Measurements from ENCODE around the gene MEGF8. TPM values are rescaled to one million over a fixed set of nuclear protein-coding genes. Genes with fewer than 3 reads are reported as not detected.

MEGF8 gene
- total and polyA plus RNA-seq, 2 of the 8 experiments (the other 6 are each of a cell fraction or from before 2014, with no cell fraction given): 13.0 to 23.7 TPM

DNA sequence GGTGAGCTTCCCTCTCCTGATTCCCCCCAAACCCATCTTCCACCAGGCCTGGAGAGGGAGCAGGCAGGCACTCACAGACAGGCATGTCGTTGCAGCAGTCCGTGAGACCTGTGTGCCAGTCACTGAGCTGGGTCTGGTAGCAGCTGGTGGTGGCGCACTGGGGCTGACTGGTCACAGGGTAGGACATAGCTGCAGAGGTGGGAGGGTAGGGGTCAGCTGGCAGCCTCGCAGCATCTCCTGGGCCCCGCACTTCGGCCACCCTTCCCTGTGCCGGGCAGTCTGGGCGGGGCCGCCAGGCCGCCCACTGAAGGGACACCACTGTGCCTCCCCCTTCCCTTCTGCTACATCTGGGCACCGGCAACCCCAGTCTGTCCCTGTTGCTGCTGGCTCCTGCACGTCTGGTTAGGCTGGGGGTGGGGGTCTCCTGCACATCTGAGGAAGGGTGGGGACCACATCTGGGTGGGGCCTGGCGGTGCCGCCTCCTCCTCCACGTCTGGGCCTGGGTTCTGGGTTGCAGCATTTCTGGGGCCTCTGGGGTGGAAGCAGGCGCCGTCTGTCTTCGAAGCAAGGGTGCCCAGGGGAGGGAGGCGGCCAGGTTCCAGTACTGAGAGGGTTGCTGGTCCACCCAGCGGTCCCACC is 63.5 kb downstream of the MEGF8 start:
- H3K23me2 ChIP-seq (ENCODE audit: low read depth, low read length): no peaks in the 10 kb centered on the region
- no peak overlapping the region for H2BK5ac ChIP-seq (ENCODE audit: low read depth, low read length)
- H2BK15ac ChIP-seq (ENCODE audit: low read length): peak overlapping the region; percentile 95; the same call in 1 of the 2 replicates
- H3K4me3 ChIP-seq (ENCODE audit: extremely low read depth in 1 of 4, insufficient read depth in 2 of 4, low read depth in 3 of 4, low read length in 4 of 4): no peak overlapping the region
- DNase-seq (ENCODE audit: low read depth in 1 of 2, low spot score in 2 of 2) (no peak), FAIRE-seq (no peak)
- H2BK120ac ChIP-seq (replicated peaks; ENCODE audit: low read depth, low read length): no peak overlapping the region
- no peaks in the 10 kb centered on the region for H3K36me3 ChIP-seq (ENCODE audit: control insufficient read depth in 2 of 4, insufficient read depth in 4 of 4, low read length in 3 of 4)
- 0 out of 2 replicates have a peak overlapping the region, but pooled peaks have one; percentile 72 for H2BK20ac ChIP-seq (ENCODE audit: low read length)
- ChIA-PET CTCF (ENCODE audit: partially characterized antibody) (interaction anchor here (0.6 to 1.4 kb wide), 6 partner anchors 12 to 509 kb away, joined by 3 to 4 read pairs (median 3); no protein-coding TSS in a partner anchor), POLR2A (ENCODE audit: partially characterized antibody) (interaction anchor here (0.6 to 6.7 kb wide), 4 partner anchors 10 to 307 kb away, joined by 3 to 47 read pairs (median 3); no protein-coding TSS in a partner anchor)
- H3K4me2 ChIP-seq (ENCODE audit: insufficient read depth in 1 of 2, low read depth in 2 of 2, low read length in 2 of 2): peak overlapping the region in 1 of 2 experiments; percentile 21; a peak in 1 of 4 replicates
- H3K79me1 ChIP-seq (ENCODE audit: low read depth, low read length): no peaks in the 10 kb centered on the region
- H3K9me3 ChIP-seq (ENCODE audit: insufficient read depth in 2 of 2, low read depth in 1 of 2, low read length in 1 of 2): no peaks in the 10 kb centered on the region
- H2BK12ac ChIP-seq (ENCODE audit: low read depth, low read length): peak overlapping the region; percentile 60; the same call in 1 of the 2 replicates
- H4K5ac ChIP-seq (ENCODE audit: insufficient read length, low read depth, low read length): no peak overlapping the region
- H3K27ac ChIP-seq (ENCODE audit: low read depth, low read length): no peak overlapping the region
- no peak overlapping the region for H3K56ac ChIP-seq (replicated peaks; ENCODE audit: insufficient read length, low read depth, low read length)
- peaks cover 0 to 12% (median 4%) of the 10 kb centered on the region in 4 experiments; a peak in 5 of 7 replicates for H3K4me1 ChIP-seq (replicated peaks in 1 of 4; ENCODE audit: control insufficient read depth in 3 of 4, insufficient read depth in 4 of 4, low read length in 3 of 4)
- H3K79me2 ChIP-seq (ENCODE audit: control insufficient read depth in 1 of 2, insufficient read depth in 2 of 2, low read length in 2 of 2): no peaks in the 10 kb centered on the region
- H3K18ac ChIP-seq (ENCODE audit: extremely low read depth, low read length): no peak overlapping the region; the same call in 1 of the 2 replicates
- H2AK5ac ChIP-seq (ENCODE audit: low read depth, low read length): 0 out of 2 replicates have a peak overlapping the region, but pooled peaks have one; percentile 65
- no peak overlapping the region for H3K23ac ChIP-seq (ENCODE audit: insufficient read length)
- peaks cover 0 to 10% (median 5%) of the 10 kb centered on the region in 4 experiments; a peak in 4 of 7 replicates for H3K27me3 ChIP-seq (replicated peaks in 1 of 4; ENCODE audit: control insufficient read depth in 3 of 4, extremely low read depth in 1 of 4, insufficient read depth in 3 of 4, low read length in 3 of 4)
- peak overlapping the region; percentile 5 for H4K91ac ChIP-seq (replicated peaks; ENCODE audit: insufficient read length, low read length)
- no peak overlapping the region for H3K9ac ChIP-seq (replicated peaks in 1 of 4; ENCODE audit: extremely low read depth in 1 of 4, low read depth in 3 of 4, low read length in 3 of 4)
- no peak overlapping the region; the same call in 1 of the 2 replicates for H4K8ac ChIP-seq (ENCODE audit: extremely low read depth, insufficient read depth, low read length)
- no peak for TF ChIP-seq PHF8 (conservative IDR thresholded peaks at IDR 0.05; ENCODE audit: low read depth, low read length)
- TF ChIP-seq GABPA (IDR thresholded peaks at IDR 0.05; ENCODE audit: borderline replicate concordance, insufficient read depth, low read length): no peak
- no peak for TF ChIP-seq SRF (IDR thresholded peaks at IDR 0.05; ENCODE audit: low read depth, low read length)
- no peak for TF ChIP-seq SAP30 (IDR thresholded peaks at IDR 0.05; ENCODE audit: insufficient read depth, insufficient replicate concordance, low read length)
- TF ChIP-seq POU5F1 (IDR thresholded peaks at IDR 0.05; ENCODE audit: low read depth, low read length): no peak
- no peak for TF ChIP-seq MAFK (IDR thresholded peaks at IDR 0.05; ENCODE audit: low read depth, low read length)
- TF ChIP-seq FOSL1 (IDR thresholded peaks at IDR 0.05; ENCODE audit: insufficient read depth, low read depth, low read length): no peak
- TF ChIP-seq NRF1 (IDR thresholded peaks at IDR 0.05; ENCODE audit: low read depth, low read length): no peak
- TF ChIP-seq, protein P1, sequence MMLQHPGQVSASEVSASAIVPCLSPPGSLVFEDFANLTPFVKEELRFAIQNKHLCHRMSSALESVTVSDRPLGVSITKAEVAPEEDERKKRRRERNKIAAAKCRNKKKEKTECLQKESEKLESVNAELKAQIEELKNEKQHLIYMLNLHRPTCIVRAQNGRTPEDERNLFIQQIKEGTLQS (IDR thresholded peaks at IDR 0.05; ENCODE audit: insufficient read depth, low read depth, low read length): no peak
- no peak overlapping the region for H2AFZ ChIP-seq (ENCODE audit: low read length)
- H3K14ac ChIP-seq (ENCODE audit: insufficient read length): no peak overlapping the region
- H4K20me1 ChIP-seq (replicated peaks in 1 of 2; ENCODE audit: control insufficient read depth in 1 of 2, insufficient read depth in 2 of 2, low read length in 2 of 2): no peaks in the 10 kb centered on the region
- no peak overlapping the region for H3K4ac ChIP-seq (replicated peaks; ENCODE audit: insufficient read length, low read depth, low read length)
- WGBS, 2 experiments (ENCODE audit: extremely low coverage in 1 of 2, insufficient coverage in 1 of 2, insufficient read length in 1 of 2, insufficient replicate concordance in 2 of 2, low coverage in 1 of 2, low lambda C conversion rate in 2 of 2, missing lambda C conversion rate in 1 of 2): 85% methylated on average over 15 of the region's 20 CpGs; no CpG with 5 or more reads in 1 of the 2 experiments
